Ovary (tissue), 9 donors: ENCODE measurements around the gene SPG21. TPM values are rescaled to one million over a fixed set of nuclear protein-coding genes. Genes with fewer than 3 reads are reported as not detected.
"Not testable (repeated sequence)": the region's sequence is repeated elsewhere in the genome, so short reads cannot be mapped to it uniquely, and the experiment has no call there.

Source experiments
- DNase-seq, 5 donors: peaks; one replicate each; pipeline ENCODE4 v3.0.0-alpha.2; 2019 to 2020
- H3K27ac ChIP-seq, 2 donors: fragments of 200-600 bp; one replicate each; pipeline versions ENCODE4 v1.5.1 to v1.8.0; 2019 to 2022
- H3K27me3 ChIP-seq: fragments of 200-600 bp; one replicate; pipeline ENCODE4 v1.8.0; 2022
- H3K36me3 ChIP-seq: fragments of 200-600 bp; sonication (generic); one replicate; pipeline ENCODE4 v1.5.1; 2019
- H3K4me1 ChIP-seq: one replicate; pipeline ENCODE4 v1.8.1; 2013; ENCODE audit warnings: mild to moderate bottlenecking, moderate library complexity; ENCODE audit not compliant: insufficient read depth
- H3K4me3 ChIP-seq: fragments of 200-600 bp; sonication (generic); one replicate; pipeline ENCODE4 v1.5.1; 2017
- H3K9me3 ChIP-seq, 2 donors: fragments of 200-600 bp in 1 of 2; sonication (generic) in 1 of 2; one replicate each; pipeline versions ENCODE4 v1.5.1 to v1.8.1; 2013 to 2019; ENCODE audit warnings: mild to moderate bottlenecking in 1 of 2, moderate library complexity in 1 of 2
- EP300 ChIP-seq: sonication (generic); formaldehyde crosslinking; IDR thresholded peaks from one replicate; pipeline ENCODE4 v1.6.1; 2017; ENCODE audit warnings: antibody characterized with exemption
- POLR2A ChIP-seq: fragments of 450-650 bp; IDR thresholded peaks from one replicate; pipeline ENCODE4 v1.6.1; 2017; ENCODE audit warnings: antibody characterized with exemption, mild to moderate bottlenecking, moderate library complexity
- WGBS, 3 donors: extraction: QIAGEN DNeasy Blood & Tissue Kit in 1 of 3; methylation state at CpG; one replicate each; pipeline versions ENCODE4 v1.1.5 to v1.1.7; 2013 to 2017; 5-methylcytosine and 5-hydroxymethylcytosine counted together
- intact Hi-C, 4 donors: fragments of 100-400 bp; cut with DNase I; formaldehyde crosslinking; loops; one replicate each; pipeline versions ENCODE4 v1.11.0 to v1.15.1; 2022 to 2023
- polyA plus RNA-seq, 2 donors: library from polyadenylated mRNA; stranded (reverse); fragments of 200-250 nt in 1 of 2; fragments of 350-450 nt in 1 of 2; fragmentation: Illumina TruSeq in 1 of 2; extraction: RNeasy Lipid Tissue Mini Kit (QIAGEN cat#74804) in 1 of 2; gene quantifications; one replicate each; pipeline ENCODE4 v1.2.3, GENCODE V29; 2013 to 2014
- total RNA-seq, 7 donors: library from RNA; depleted of rRNA in 2 of 7; stranded (reverse); fragments of >200 nt in 2 of 7; fragmentation: NEBNext Ultra II Directional in 3 of 7; extraction: Animal tissue kit (Norgen Biotek cat#: 25700) in 3 of 7; gene quantifications; one replicate each; pipeline versions ENCODE4 v1.1.0 to v1.2.4, GENCODE V29; 2016 to 2023
- TF ChIP-seq, protein P1 (sequence below), 3 donors: fragments of 450-650 bp in 2 of 3; fragments of 200-600 bp in 1 of 3; IDR thresholded peaks; one replicate each; pipeline versions ENCODE4 v1.5.1 to v1.8.0; 2016 to 2022; ENCODE audit warnings: antibody characterized with exemption in 3 of 3, mild to moderate bottlenecking in 1 of 3
- donor health status: DM: no; HTN: no; CAD: no; lungs with moderate emphysema.
- donor health status: DM: no; HTN: no; CAD: no.
- donor health status: Bipolar disorder and iron deficiency.
- donor health status: DM: yes; HTN: yes; CAD: no.
- donor health status: DM: no; HTN: no; CAD: no.
- donor health status: DM: yes; HTN: yes; CAD: no.

Gene SPG21
- total and polyA plus RNA-seq, 9 donors: 59.7 to 123 (median 84.0) TPM

GRCh38 chr15:65021488-65021887 is 31.8 kb upstream of the SPG21 start:
- DNase-seq: no peak
- intact Hi-C loops: no loop called here
- Histone ChIP-seq H3K27ac (no peak overlapping the region), H3K9me3 (no peaks in the 10 kb centered on the region), H3K27me3 (no peaks in the 10 kb centered on the region), H3K4me3 (no peak overlapping the region), H3K4me1 (no peaks in the 10 kb centered on the region), H3K36me3 (no peaks in the 10 kb centered on the region)
- TF ChIP-seq, protein P1, sequence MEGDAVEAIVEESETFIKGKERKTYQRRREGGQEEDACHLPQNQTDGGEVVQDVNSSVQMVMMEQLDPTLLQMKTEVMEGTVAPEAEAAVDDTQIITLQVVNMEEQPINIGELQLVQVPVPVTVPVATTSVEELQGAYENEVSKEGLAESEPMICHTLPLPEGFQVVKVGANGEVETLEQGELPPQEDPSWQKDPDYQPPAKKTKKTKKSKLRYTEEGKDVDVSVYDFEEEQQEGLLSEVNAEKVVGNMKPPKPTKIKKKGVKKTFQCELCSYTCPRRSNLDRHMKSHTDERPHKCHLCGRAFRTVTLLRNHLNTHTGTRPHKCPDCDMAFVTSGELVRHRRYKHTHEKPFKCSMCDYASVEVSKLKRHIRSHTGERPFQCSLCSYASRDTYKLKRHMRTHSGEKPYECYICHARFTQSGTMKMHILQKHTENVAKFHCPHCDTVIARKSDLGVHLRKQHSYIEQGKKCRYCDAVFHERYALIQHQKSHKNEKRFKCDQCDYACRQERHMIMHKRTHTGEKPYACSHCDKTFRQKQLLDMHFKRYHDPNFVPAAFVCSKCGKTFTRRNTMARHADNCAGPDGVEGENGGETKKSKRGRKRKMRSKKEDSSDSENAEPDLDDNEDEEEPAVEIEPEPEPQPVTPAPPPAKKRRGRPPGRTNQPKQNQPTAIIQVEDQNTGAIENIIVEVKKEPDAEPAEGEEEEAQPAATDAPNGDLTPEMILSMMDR (IDR thresholded peaks at IDR 0.05): no peak
- TF ChIP-seq POLR2A: no peak
- no peak for TF ChIP-seq EP300

DNA sequence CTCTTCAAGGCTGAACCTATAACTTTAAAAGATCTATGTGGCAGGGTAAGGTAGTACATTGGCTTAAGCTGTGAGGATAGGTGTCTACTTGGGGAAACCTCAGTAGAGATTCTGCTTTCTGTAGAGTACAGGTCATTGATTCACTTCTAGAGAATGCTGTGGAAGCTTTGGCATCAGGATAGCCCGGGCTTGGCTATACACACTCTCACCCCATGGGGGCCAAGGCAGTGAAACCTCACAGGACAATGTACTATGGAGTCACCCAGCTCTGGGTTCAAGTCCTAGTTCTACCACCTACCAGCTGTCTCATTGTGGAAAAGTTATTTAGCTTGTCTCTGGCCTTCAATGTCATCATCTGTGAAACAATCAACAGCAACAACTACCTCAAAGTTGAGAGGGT is 30.7 kb upstream of the SPG21 start:
- no peak for DNase-seq
- H3K27ac ChIP-seq: no peak overlapping the region
- TF ChIP-seq, protein P1 (IDR thresholded peaks at IDR 0.05): no peak
- TF ChIP-seq EP300 (no peak), POLR2A (no peak)
- no peaks in the 10 kb centered on the region for H3K27me3 ChIP-seq
- intact Hi-C loops: no loop called here
- no peaks in the 10 kb centered on the region for H3K9me3 ChIP-seq
- no peaks in the 10 kb centered on the region for H3K4me1 ChIP-seq
- no peak overlapping the region for H3K4me3 ChIP-seq
- no peaks in the 10 kb centered on the region for H3K36me3 ChIP-seq
- WGBS, 3 donors: 90 to 95% (median 94%) methylated on average over 1 of the region's 1 CpG

- H3K9me3 ChIP-seq, H3K27me3 ChIP-seq, intact Hi-C loops, H3K36me3 ChIP-seq, H3K4me3 ChIP-seq, H3K27ac ChIP-seq, H3K4me1 ChIP-seq, DNase-seq: not testable (repeated sequence)
- 52 to 80% (median 67%) methylated on average over 4 of the region's 4 CpGs for WGBS, 3 donors
These were observed 21.5 kb upstream of the SPG21 start for GRCh38 chr15:65011198-65011597.

DNA sequence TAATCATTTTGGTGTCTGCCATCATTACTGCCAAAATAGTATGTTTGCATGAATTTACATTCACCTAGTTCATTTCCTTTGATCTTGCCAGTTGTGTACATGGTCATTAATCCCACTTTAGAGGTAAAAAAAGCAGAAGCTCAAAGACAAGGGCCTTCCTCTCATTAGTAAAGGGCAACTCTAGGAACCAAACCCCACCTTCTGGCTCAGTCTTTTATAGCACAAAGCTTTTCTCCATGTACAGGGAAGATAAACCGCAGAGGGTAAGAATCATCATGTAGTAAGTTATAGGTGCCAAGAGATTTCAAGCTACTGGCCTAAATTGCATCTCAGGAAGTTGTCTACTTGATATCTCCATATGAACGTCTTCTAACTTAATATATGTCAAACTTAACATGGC is 19.3 kb upstream of the SPG21 start:
- WGBS, 3 donors: 43 to 53% (median 51%) methylated on average over 2 of the region's 2 CpGs
- no peaks in the 10 kb centered on the region for H3K36me3 ChIP-seq
- intact Hi-C loops: no loop called here

GRCh38 chr15:65006876-65007275 is 17.2 kb upstream of the SPG21 start:
- Histone ChIP-seq H3K4me1 (no peaks in the 10 kb centered on the region), H3K27me3 (no peaks in the 10 kb centered on the region), H3K4me3 (no peak overlapping the region), H3K9me3 (no peaks in the 10 kb centered on the region), H3K36me3 (no peaks in the 10 kb centered on the region), H3K27ac (no peak overlapping the region)
- TF ChIP-seq, protein P1 (IDR thresholded peaks at IDR 0.05): no peak
- no peak for TF ChIP-seq EP300
- no peak for TF ChIP-seq POLR2A
- no peak for DNase-seq
- intact Hi-C loops: no loop called here
- 86 to 89% (median 87%) methylated on average over 3 of the region's 3 CpGs for WGBS, 3 donors

More for the DNA sequence above, 19.3 kb upstream of the SPG21 start:
- no peak overlapping the region for H3K27ac ChIP-seq
- TF ChIP-seq POLR2A: no peak
- TF ChIP-seq, protein P1 (IDR thresholded peaks at IDR 0.05): no peak
- no peak for TF ChIP-seq EP300
- no peak for DNase-seq
- no peak overlapping the region for H3K4me3 ChIP-seq
- no peaks in the 10 kb centered on the region for H3K4me1 ChIP-seq
- H3K9me3 ChIP-seq: peaks cover 0 to 6% of the 10 kb centered on the region in 2 donors
- no peaks in the 10 kb centered on the region for H3K27me3 ChIP-seq
